ENCODE data around the gene SLC30A4. TPM values are rescaled to one million over a fixed set of nuclear protein-coding genes. Genes with fewer than 3 reads are reported as not detected.
A peak's percentile ranks its signal among the peaks of the same experiment; 100 is the strongest.

Gene SLC30A4
- total RNA-seq, 1 donor from 2014 or later, result 4.6 TPM

GRCh38 chr15:45449916-45450867 is 72.4 kb downstream of the SLC30A4 start:
- DNase-seq (ENCODE audit: low read depth in 2 of 2), result no peak

GRCh38 chr15:45449395-45449794 is 73.2 kb downstream of the SLC30A4 start:
- DNase-seq (ENCODE audit: low read depth in 2 of 2), result no peak

- peak in 1 of 2 donors; percentile 32 for DNase-seq (ENCODE audit: low read depth in 2 of 2)
Observed at GRCh38 chr15:45448066-45448915, 74.3 kb downstream of the SLC30A4 start.

GRCh38 chr15:45443645-45444044 is 78.9 kb downstream of the SLC30A4 start:
- no peak for DNase-seq (ENCODE audit: low read depth in 2 of 2)

GRCh38 chr15:45442507-45443135 is 79.9 kb downstream of the SLC30A4 start:
- no peak for DNase-seq (ENCODE audit: low read depth in 2 of 2)

- DNase-seq (ENCODE audit: low read depth in 2 of 2), result peak in 1 of 2 donors; percentile 73
Observed at GRCh38 chr15:45441686-45442085, 80.9 kb downstream of the SLC30A4 start.

- DNase-seq (ENCODE audit: low read depth in 2 of 2), result no peak
Observed at GRCh38 chr15:45441036-45441435, 81.5 kb downstream of the SLC30A4 start.

- no peak for DNase-seq (ENCODE audit: low read depth in 2 of 2)
Observed at GRCh38 chr15:45439521-45440260, 82.9 kb downstream of the SLC30A4 start.

- DNase-seq (ENCODE audit: low read depth in 2 of 2), result no peak
Observed at GRCh38 chr15:45435124-45435903, 87.2 kb downstream of the SLC30A4 start.

GRCh38 chr15:45434078-45434567 is 88.4 kb downstream of the SLC30A4 start:
- DNase-seq (ENCODE audit: low read depth in 2 of 2), result no peak

GRCh38 chr15:45431511-45431910 is 91.0 kb downstream of the SLC30A4 start:
- no peak for DNase-seq (ENCODE audit: low read depth in 2 of 2)

- DNase-seq (ENCODE audit: low read depth in 2 of 2), result peak in 1 of 2 donors; percentile 63
Observed at GRCh38 chr15:45429941-45430792, 92.4 kb downstream of the SLC30A4 start.

Other genes starting within 250 kb of the SLC30A4 start
- 0.26 and 0.38 TPM in 2 replicates for gene GATM, start 144.2 kb downstream of the SLC30A4 start, total RNA-seq
- gene BLOC1S6, start 64.6 kb upstream of the SLC30A4 start, total RNA-seq, result 56.4 and 67.4 TPM in 2 replicates
- gene SQOR, start 112.3 kb upstream of the SLC30A4 start, total RNA-seq, result 142 and 156 TPM in 2 replicates